ENCODE data around the gene MYO1E. TPM values are rescaled to one million over a fixed set of nuclear protein-coding genes. Genes with fewer than 3 reads are reported as not detected.

The MYO1E gene
- total and polyA plus RNA-seq, 2 of the 8 experiments (the other 6 are each of a cell fraction or from before 2014, with no cell fraction given): 19.6 to 142 TPM

DNA sequence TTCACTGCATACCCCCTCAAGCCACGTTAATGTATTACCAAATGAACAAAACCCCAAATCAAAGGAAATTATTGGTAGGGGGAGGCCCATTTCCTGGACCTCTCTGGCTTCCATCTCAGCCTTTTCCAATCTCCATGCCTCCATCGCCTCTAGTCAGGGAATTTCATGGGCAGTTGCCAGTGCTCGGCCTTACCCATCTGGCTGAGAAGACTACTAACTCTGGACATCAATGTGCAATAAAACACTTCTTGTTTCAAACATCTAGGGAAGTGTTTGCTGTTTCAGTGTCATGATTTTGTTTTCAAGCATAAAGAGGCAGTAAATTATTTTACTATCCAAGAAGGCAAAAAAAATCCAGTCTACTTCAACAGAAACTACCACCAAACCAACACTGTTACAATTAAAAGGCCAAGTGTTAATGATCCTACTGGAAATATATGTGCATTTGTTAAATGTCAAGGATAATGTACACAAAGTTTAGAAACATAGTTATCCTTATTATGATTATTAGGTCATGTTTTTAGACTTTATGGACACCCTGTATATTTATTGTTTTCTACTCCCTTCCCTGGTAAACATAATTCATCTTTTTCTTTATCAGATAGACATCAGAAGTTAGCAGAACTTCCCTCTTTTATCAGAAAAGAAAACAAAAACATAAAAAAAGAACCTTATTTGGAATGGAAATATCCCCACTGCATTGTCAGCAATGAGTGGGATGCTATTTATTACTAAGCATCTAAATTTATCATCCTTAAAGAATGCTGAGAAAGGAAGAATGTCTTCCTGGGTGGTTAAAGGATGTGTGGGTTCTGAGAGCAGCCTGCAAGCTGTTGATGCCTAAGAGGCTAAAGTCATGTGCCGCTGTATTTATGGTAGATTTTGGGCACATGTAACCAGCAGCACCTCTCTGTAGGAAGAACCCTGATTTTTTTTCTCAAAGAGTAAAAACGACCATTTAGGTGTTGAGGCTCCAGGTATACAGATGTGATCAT lies 150.9 kb downstream of the MYO1E start:
- H3K23ac ChIP-seq (ENCODE audit: insufficient read length): no peak overlapping the region
- H3K56ac ChIP-seq (replicated peaks; ENCODE audit: insufficient read length, low read depth, low read length): no peak overlapping the region
- POLR2A ChIA-PET (ENCODE audit: partially characterized antibody): no interaction called here
- FAIRE-seq (no peak), DNase-seq (ENCODE audit: low read depth in 1 of 2, low spot score in 2 of 2) (no peak)
- no peak overlapping the region for H3K4ac ChIP-seq (replicated peaks; ENCODE audit: insufficient read length, low read depth, low read length)
- H4K20me1 ChIP-seq (replicated peaks in 1 of 2; ENCODE audit: control insufficient read depth in 1 of 2, insufficient read depth in 2 of 2, low read length in 2 of 2): no peaks in the 10 kb centered on the region
- no peak overlapping the region for H4K91ac ChIP-seq (replicated peaks; ENCODE audit: insufficient read length, low read length)
- no peaks in the 10 kb centered on the region for H3K27me3 ChIP-seq (replicated peaks in 1 of 4; ENCODE audit: control insufficient read depth in 3 of 4, extremely low read depth in 1 of 4, insufficient read depth in 3 of 4, low read length in 3 of 4)
- H2BK5ac ChIP-seq (ENCODE audit: low read depth, low read length): no peak overlapping the region
- H4K8ac ChIP-seq (ENCODE audit: extremely low read depth, insufficient read depth, low read length): no peak overlapping the region
- H3K79me1 ChIP-seq (ENCODE audit: low read depth, low read length): no peaks in the 10 kb centered on the region; the same call in 1 of the 2 replicates
- H3K23me2 ChIP-seq (ENCODE audit: low read depth, low read length): no peaks in the 10 kb centered on the region
- no peak overlapping the region for H2BK20ac ChIP-seq (ENCODE audit: low read length)
- no peak overlapping the region for H2AK5ac ChIP-seq (ENCODE audit: low read depth, low read length)
- H3K27ac ChIP-seq (ENCODE audit: low read depth, low read length): no peak overlapping the region
- no peak overlapping the region for H3K18ac ChIP-seq (ENCODE audit: extremely low read depth, low read length)
- H2AFZ ChIP-seq (ENCODE audit: low read length): no peak overlapping the region
- H3K9ac ChIP-seq (replicated peaks in 1 of 4; ENCODE audit: extremely low read depth in 1 of 4, low read depth in 3 of 4, low read length in 3 of 4): no peak overlapping the region
- H3K4me1 ChIP-seq (replicated peaks in 1 of 4; ENCODE audit: control insufficient read depth in 3 of 4, insufficient read depth in 4 of 4, low read length in 3 of 4): no peaks in the 10 kb centered on the region
- H2BK120ac ChIP-seq (replicated peaks; ENCODE audit: low read depth, low read length): no peak overlapping the region
- H3K4me3 ChIP-seq (ENCODE audit: extremely low read depth in 1 of 4, insufficient read depth in 2 of 4, low read depth in 3 of 4, low read length in 4 of 4): no peak overlapping the region
- peaks cover 0 to 44% (median 16%) of the 10 kb centered on the region in 4 experiments; a peak in 6 of 8 replicates for H3K36me3 ChIP-seq (ENCODE audit: control insufficient read depth in 2 of 4, insufficient read depth in 4 of 4, low read length in 3 of 4)
- 89% methylated on average over 5 of the region's 5 CpGs; no CpG with 5 or more reads in 1 of the 2 experiments for WGBS, 2 experiments (ENCODE audit: extremely low coverage in 1 of 2, insufficient coverage in 1 of 2, insufficient read length in 1 of 2, insufficient replicate concordance in 2 of 2, low coverage in 1 of 2, low lambda C conversion rate in 2 of 2, missing lambda C conversion rate in 1 of 2)
- H3K9me3 ChIP-seq (ENCODE audit: insufficient read depth in 2 of 2, low read depth in 1 of 2, low read length in 1 of 2): no peaks in the 10 kb centered on the region
- H2BK12ac ChIP-seq (ENCODE audit: low read depth, low read length): no peak overlapping the region
- no peak overlapping the region for H3K14ac ChIP-seq (ENCODE audit: insufficient read length)
- H3K79me2 ChIP-seq (ENCODE audit: control insufficient read depth in 1 of 2, insufficient read depth in 2 of 2, low read length in 2 of 2): no peaks in the 10 kb centered on the region
- H4K5ac ChIP-seq (ENCODE audit: insufficient read length, low read depth, low read length): no peak overlapping the region
- H3K4me2 ChIP-seq (ENCODE audit: insufficient read depth in 1 of 2, low read depth in 2 of 2, low read length in 2 of 2): no peak overlapping the region
- CTCF ChIA-PET (ENCODE audit: partially characterized antibody): no interaction called here
- no peak overlapping the region for H2BK15ac ChIP-seq (ENCODE audit: low read length)
- TF ChIP-seq RNF2 (IDR thresholded peaks at IDR 0.05; ENCODE audit: borderline replicate concordance, low read depth, low read length, missing control alignments, poor library complexity, severe bottlenecking) (no peak), TAF1 (IDR thresholded peaks at IDR 0.05; ENCODE audit: low read depth, low read length) (no peak), ASH2L (IDR thresholded peaks at IDR 0.05; ENCODE audit: low read length) (no peak), BRCA1 (IDR thresholded peaks at IDR 0.05; ENCODE audit: low read depth, low read length) (no peak), CHD1 (IDR thresholded peaks at IDR 0.05; ENCODE audit: low read depth, low read length) (no peak), EGR1 (IDR thresholded peaks at IDR 0.05; ENCODE audit: borderline replicate concordance, low read depth, low read length) (no peak), GABPA (IDR thresholded peaks at IDR 0.05; ENCODE audit: borderline replicate concordance, insufficient read depth, low read length) (no peak), KDM5A (IDR thresholded peaks at IDR 0.05; ENCODE audit: low read length) (no peak), PHF8 (conservative IDR thresholded peaks at IDR 0.05; ENCODE audit: low read depth, low read length) (no peak)
